A549 (cell line): ENCODE data around the gene OSBPL9. TPM values are rescaled to one million over a fixed set of nuclear protein-coding genes. Genes with fewer than 3 reads are reported as not detected.

Source experiments
- ATAC-seq, 2 experiments: fragments of 200-7000 bp in 1 of 2; fragments of >200 bp in 1 of 2; cut with Nextera tagmentation in 1 of 2; cut with Tn5 transposase in 1 of 2; 3 replicates each; pipeline versions ENCODE4 v1.8.0 to v1.9.1; 2018 to 2020; ENCODE audit warnings: mild to moderate bottlenecking in 1 of 2, moderate library complexity in 1 of 2
- CTCF ChIA-PET: fragments of 300-600 bp; sonication (Branson Sonifier 250); formaldehyde crosslinking; extraction: SDS; loops from one replicate; lab custom pipeline; 2021; ENCODE audit warnings: antibody characterized with exemption, inconsistent platforms; lab: Yijun Ruan, JAX
- POLR2A ChIA-PET: fragments of 350-600 bp; formaldehyde crosslinking; extraction: SDS; loops from one replicate; lab custom pipeline; 2021; ENCODE audit warnings: antibody characterized with exemption, inconsistent platforms; lab: Yijun Ruan, JAX
- DNase-seq, 2 experiments: peaks; one replicate each; pipeline versions ENCODE4 v3.0.0 to v3.0.0-alpha.2; 2011 to 2016; ENCODE audit warnings: low read depth in 1 of 2, low spot score in 1 of 2
- FAIRE-seq: peaks from 2 replicates; lab custom pipeline; 2011; peaks lifted over from hg19 to GRCh38; lab: Jason Lieb, UNC
- H3K27ac ChIP-seq, 2 experiments: fragments of >200 bp; sonication (Bioruptor Twin); formaldehyde crosslinking; 3 replicates each; pipeline ENCODE4 v1.5.1; 2016 to 2017
- H3K4me1 ChIP-seq: fragments of >200 bp; sonication (Bioruptor Twin); formaldehyde crosslinking; 3 replicates; pipeline ENCODE4 v1.6.1; 2016
- H3K4me2 ChIP-seq: fragments of >200 bp; sonication (Bioruptor Twin); formaldehyde crosslinking; 3 replicates; pipeline ENCODE4 v1.6.1; 2016
- H3K4me3 ChIP-seq: fragments of >200 bp; sonication (Bioruptor Twin); formaldehyde crosslinking; 3 replicates; pipeline ENCODE4 v1.5.1; 2016
- H3K9me3 ChIP-seq: fragments of >200 bp; sonication (Bioruptor Twin); formaldehyde crosslinking; 3 replicates; pipeline ENCODE4 v1.6.1; 2016
- ATOH8 ChIP-seq: fragments of 250-450 bp; sonication (Bioruptor Pico); IDR thresholded peaks from 2 replicates; pipeline ENCODE4 v1.5.0; 2020; ENCODE audit warnings: low read depth, mild to moderate bottlenecking, moderate library complexity
- BHLHE40 ChIP-seq: IDR thresholded peaks from 2 replicates; pipeline ENCODE4 v1.6.1; 2012; ENCODE audit warnings: low read depth, low read length, inconsistent platforms
- CBX8 ChIP-seq: fragments of 200-600 bp; sonication (generic); IDR thresholded peaks from 2 replicates; pipeline ENCODE4 v1.6.1; 2016
- E2F6 ChIP-seq: IDR thresholded peaks from 2 replicates; pipeline ENCODE4 v1.6.1; 2012; ENCODE audit warnings: low read depth, borderline replicate concordance
- EHMT2 ChIP-seq: fragments of 200-600 bp; sonication (generic); IDR thresholded peaks from 2 replicates; pipeline ENCODE4 v1.6.1; 2016; ENCODE audit warnings: antibody characterized with exemption, low read depth, mild to moderate bottlenecking, moderate library complexity
- FOSB ChIP-seq: fragments of 250-450 bp; sonication (Bioruptor Pico); IDR thresholded peaks from 2 replicates; pipeline ENCODE4 v1.5.0; 2020; ENCODE audit warnings: mild to moderate bottlenecking, moderate library complexity
- GATA3 ChIP-seq: IDR thresholded peaks from 2 replicates; pipeline ENCODE4 v1.6.1; 2012; ENCODE audit warnings: borderline replicate concordance
- HES2 ChIP-seq: fragments of >200 bp; sonication (Bioruptor Twin); formaldehyde crosslinking; IDR thresholded peaks from 2 replicates; pipeline ENCODE4 v1.6.1; 2016
- HEYL ChIP-seq: fragments of 250-450 bp; sonication (Bioruptor Pico); IDR thresholded peaks from 2 replicates; pipeline ENCODE4 v1.8.0; 2021; ENCODE audit warnings: mild to moderate bottlenecking, moderate library complexity
- HOXB13 ChIP-seq: fragments of 250-450 bp; sonication (Bioruptor Pico); IDR thresholded peaks from 2 replicates; pipeline ENCODE4 v1.5.0; 2020; ENCODE audit warnings: low read depth, mild to moderate bottlenecking, moderate library complexity
- HOXB5 ChIP-seq: fragments of 250-450 bp; sonication (Bioruptor Pico); IDR thresholded peaks from 2 replicates; pipeline ENCODE4 v1.5.0; 2020; ENCODE audit warnings: mild to moderate bottlenecking, moderate library complexity
- JUN ChIP-seq, 2 experiments: fragments of >200 bp; sonication (Bioruptor Twin); formaldehyde crosslinking; IDR thresholded peaks; 2 replicates in 1 of 2; 3 replicates in 1 of 2; pipeline ENCODE4 v1.6.1; 2016 to 2017
- KDM1A ChIP-seq: fragments of 200-600 bp; sonication (generic); IDR thresholded peaks from 2 replicates; pipeline ENCODE4 v1.6.1; 2016; ENCODE audit warnings: low read depth, mild to moderate bottlenecking
- MAZ ChIP-seq: fragments of 150-350 bp; IDR thresholded peaks from 2 replicates; pipeline ENCODE4 v1.6.1; 2014; ENCODE audit warnings: antibody characterized with exemption, low read depth, low read length, borderline replicate concordance
- MYC ChIP-seq: IDR thresholded peaks from 2 replicates; pipeline ENCODE4 v1.6.1; 2012; ENCODE audit warnings: mild to moderate bottlenecking, inconsistent platforms, low read length, improper control_type of control experiment, borderline replicate concordance
- NFE2L2 ChIP-seq: fragments of 150-350 bp; conservative IDR thresholded peaks from 2 replicates; pipeline ENCODE4 v1.6.1; 2014; ENCODE audit warnings: low read length
- PBX3 ChIP-seq: IDR thresholded peaks from 2 replicates; pipeline ENCODE4 v1.6.1; 2012
- POLR2AphosphoS2 ChIP-seq: conservative IDR thresholded peaks from 2 replicates; pipeline ENCODE4 v1.6.1; 2012; ENCODE audit warnings: low read length, improper control_type of control experiment, inconsistent platforms
- RAD21 ChIP-seq, 2 experiments: fragments of >200 bp in 1 of 2; sonication (Bioruptor Twin) in 1 of 2; formaldehyde crosslinking in 1 of 2; IDR thresholded peaks in 1 of 2; conservative IDR thresholded peaks in 1 of 2; 2 replicates in 1 of 2; 3 replicates in 1 of 2; pipeline ENCODE4 v1.6.1; 2012 to 2018; ENCODE audit warnings: inconsistent platforms in 1 of 2
- RCOR1 ChIP-seq: fragments of 150-350 bp; IDR thresholded peaks from 2 replicates; pipeline ENCODE4 v1.6.1; 2014; ENCODE audit warnings: antibody characterized with exemption, low read length, low read depth
- REST ChIP-seq: fragments of 200-600 bp; sonication (generic); IDR thresholded peaks from 2 replicates; pipeline ENCODE4 v1.6.1; 2016; ENCODE audit warnings: antibody characterized with exemption, mild to moderate bottlenecking, moderate library complexity
- RFX5 ChIP-seq: fragments of 450-650 bp; IDR thresholded peaks from 2 replicates; pipeline ENCODE4 v1.7.1; 2014; ENCODE audit warnings: antibody characterized with exemption, mild to moderate bottlenecking, moderate library complexity
- RNF2 ChIP-seq: fragments of 200-600 bp; sonication (generic); IDR thresholded peaks from 2 replicates; pipeline ENCODE4 v1.6.1; 2016; ENCODE audit warnings: low read depth, mild to moderate bottlenecking, antibody characterized with exemption, moderate library complexity, borderline replicate concordance
- SMC3 ChIP-seq: fragments of >200 bp; sonication (Bioruptor Twin); formaldehyde crosslinking; IDR thresholded peaks from 3 replicates; pipeline ENCODE4 v1.6.1; 2018; ENCODE audit warnings: inconsistent platforms
- SREBF2 ChIP-seq: fragments of 450-650 bp; IDR thresholded peaks from 2 replicates; pipeline ENCODE4 v1.6.1; 2014; ENCODE audit warnings: mild to moderate bottlenecking, moderate library complexity
- ZC3H11A ChIP-seq: fragments of 450-650 bp; IDR thresholded peaks from 2 replicates; pipeline ENCODE4 v1.6.1; 2014; ENCODE audit warnings: antibody characterized with exemption, mild to moderate bottlenecking
- WGBS: methylation state at CpG from one replicate; pipeline ENCODE4 v1.1.6; 2017; ENCODE audit errors: missing lambda C conversion rate; 5-methylcytosine and 5-hydroxymethylcytosine counted together
- polyA plus RNA-seq, 4 experiments: library from polyadenylated mRNA; depleted of rRNA in 3 of 4; stranded (reverse); fragments of >200 nt; fragmentation: RNase III in 1 of 4; extraction: RNeasy Plus Mini Kit Qiagen cat#74134 plus additional on column Dnase treatment in 1 of 4; gene quantifications; 2 replicates in 3 of 4; 3 replicates in 1 of 4; pipeline ENCODE4 v1.2.3, GENCODE V29; 2011 to 2017

Gene OSBPL9
- polyA plus RNA-seq, 2 of the 4 experiments (the other 2 are of a cell fraction), result 52.6 to 93.7 TPM

GRCh38 chr1:51755437-51755836 lies 138.5 kb downstream of the OSBPL9 start:
- H3K4me1 ChIP-seq, result peaks cover 5% of the 10 kb centered on the region; the same call in 2 of the 3 replicates
- H3K27ac ChIP-seq, result no peak overlapping the region
- WGBS, result 98% methylated on average over 7 of the region's 7 CpGs
- FAIRE-seq, result no peak
- no peak for TF ChIP-seq FOSB
- TF ChIP-seq RNF2, result no peak
- no peak for TF ChIP-seq RFX5
- no peak for TF ChIP-seq ZC3H11A
- no peak for TF ChIP-seq BHLHE40
- no peak for TF ChIP-seq RCOR1
- TF ChIP-seq HES2, result no peak
- TF ChIP-seq CBX8, result no peak
- no peak for TF ChIP-seq ATOH8 (CRISPR knock-in tag)
- no peak for TF ChIP-seq REST
- TF ChIP-seq MYC, result no peak
- TF ChIP-seq NFE2L2, result no peak
- TF ChIP-seq E2F6, result no peak
- TF ChIP-seq RAD21 (conservative IDR thresholded peaks at IDR 0.05 in 1 of 2, IDR thresholded peaks at IDR 0.05 in 1 of 2), result no peak
- H3K4me3 ChIP-seq, result no peak overlapping the region
- H3K4me2 ChIP-seq, result no peak overlapping the region
- ChIA-PET CTCF (interaction anchor here (1.8 kb wide), 1 partner anchor 13 kb away, joined by 7 read pairs; no protein-coding TSS in a partner anchor), POLR2A (no interaction called here)
- no peaks in the 10 kb centered on the region for H3K9me3 ChIP-seq
- ATAC-seq, result no peak
- DNase-seq, result no peak

GRCh38 chr1:51756290-51756689 lies 139.4 kb downstream of the OSBPL9 start:
- no peaks in the 10 kb centered on the region for H3K4me1 ChIP-seq
- FAIRE-seq, result no peak
- no peak overlapping the region for H3K4me3 ChIP-seq
- CTCF ChIA-PET, result interaction anchor here (1.8 kb wide), 1 partner anchor 12 kb away, joined by 7 read pairs; no protein-coding TSS in a partner anchor
- no peak for TF ChIP-seq CBX8
- no peak for TF ChIP-seq KDM1A
- TF ChIP-seq SMC3, result no peak
- no peak for TF ChIP-seq RNF2
- TF ChIP-seq HOXB13 (CRISPR knock-in tag), result no peak
- TF ChIP-seq EHMT2, result no peak
- no peak for TF ChIP-seq JUN (IDR thresholded peaks at IDR 0.05)
- no peak for TF ChIP-seq MAZ
- no peak for TF ChIP-seq ZC3H11A
- TF ChIP-seq RFX5, result no peak
- no peak for TF ChIP-seq E2F6
- TF ChIP-seq HES2, result no peak
- TF ChIP-seq SREBF2, result no peak
- TF ChIP-seq HOXB5 (CRISPR knock-in tag), result no peak
- TF ChIP-seq POLR2AphosphoS2, result no peak
- no peak for TF ChIP-seq FOSB
- no peak for TF ChIP-seq RAD21 (conservative IDR thresholded peaks at IDR 0.05 in 1 of 2, IDR thresholded peaks at IDR 0.05 in 1 of 2)
- TF ChIP-seq GATA3, result no peak
- TF ChIP-seq PBX3, result no peak
- TF ChIP-seq HEYL (CRISPR knock-in tag), result no peak
- TF ChIP-seq, all 56 proteins: peak for 0
- Histone ChIP-seq H3K9me3 (no peaks in the 10 kb centered on the region), H3K27ac (no peak overlapping the region), H3K4me2 (no peak overlapping the region)
- 94% methylated on average over 2 of the region's 2 CpGs for WGBS
- ATAC-seq (no peak), DNase-seq (no peak)
- POLR2A ChIA-PET, result no interaction called here
